Activated CD8-positive, alpha-beta T cell treated with anti-CD3 and anti-CD28 coated beads, Interleukin-2, amount 10 ng/mL, durations not matched to agents 7 days and 5 days (primary cell): ENCODE results near the gene RIC8B. TPM values are rescaled to one million over a fixed set of nuclear protein-coding genes. Genes with fewer than 3 reads are reported as not detected.

Experiments used
- ATAC-seq: fragments of 150-1000 bp; cut with Tn5 transposase; one replicate; pipeline ENCODE4 v1.10.0; 2021; ENCODE audit warnings: moderate library complexity
- CTCF ChIA-PET: fragments of 350-600 bp; sonication (Branson Sonifier 250); formaldehyde crosslinking; loops from one replicate; lab custom pipeline; 2021; ENCODE audit warnings: antibody characterized with exemption; lab: Charles Lee
- POLR2A ChIA-PET: fragments of 350-600 bp; sonication (Branson Sonifier 250); formaldehyde crosslinking; loops from one replicate; lab custom pipeline; 2021; ENCODE audit warnings: antibody characterized with exemption; lab: Charles Lee
- DNase-seq: peaks from one replicate; pipeline ENCODE4 v3.0.0-alpha.2; 2020
- H3K27ac Mint-ChIP-seq: one replicate; pipeline ENCODE4 v1.8.0; 2021; ENCODE audit warnings: mild to moderate bottlenecking, mixed read lengths
- H3K27me3 Mint-ChIP-seq: one replicate; pipeline ENCODE4 v1.8.0; 2021; ENCODE audit warnings: low read depth, mixed read lengths
- H3K36me3 Mint-ChIP-seq: one replicate; pipeline ENCODE4 v1.8.0; 2021; ENCODE audit warnings: low read depth, mixed read lengths
- H3K4me1 Mint-ChIP-seq: one replicate; pipeline ENCODE4 v1.8.0; 2021; ENCODE audit warnings: low read depth, mixed read lengths
- H3K4me3 Mint-ChIP-seq: one replicate; pipeline ENCODE4 v1.8.0; 2021; ENCODE audit warnings: mild to moderate bottlenecking, mixed read lengths
- H3K9me3 Mint-ChIP-seq: one replicate; pipeline ENCODE4 v1.8.0; 2022; ENCODE audit warnings: mixed read lengths; ENCODE audit not compliant: insufficient read depth
- total RNA-seq, 2 experiments: library from RNA; stranded (reverse); gene quantifications; one replicate each; pipeline ENCODE4 v1.2.3, GENCODE V29; 2021

Gene RIC8B
- total RNA-seq, 2 experiments from 2014 or later = 15.4 to 18.1 TPM

- Mint-ChIP-seq H3K4me1 (peaks cover 17% of the 10 kb centered on the region), H3K27me3 (no peaks in the 10 kb centered on the region), H3K9me3 (no peaks in the 10 kb centered on the region), H3K36me3 (no peaks in the 10 kb centered on the region), H3K27ac (peak overlapping the region; percentile 89), H3K4me3 (peak overlapping the region; percentile 59)
- DNase-seq = no peak
- ATAC-seq = peak; percentile 31
- POLR2A ChIA-PET = interaction anchor here (0.8 kb wide), 1 partner anchor 11 kb away, joined by 3 read pairs; no protein-coding TSS in a partner anchor
- CTCF ChIA-PET = interaction anchor here (0.8 to 1.4 kb wide), 2 partner anchors 160 to 477 kb away, joined by 3 to 4 read pairs; no protein-coding TSS in a partner anchor
Measured at GRCh38 chr12:106759526-106760183, 14.8 kb upstream of the RIC8B start.

DNA sequence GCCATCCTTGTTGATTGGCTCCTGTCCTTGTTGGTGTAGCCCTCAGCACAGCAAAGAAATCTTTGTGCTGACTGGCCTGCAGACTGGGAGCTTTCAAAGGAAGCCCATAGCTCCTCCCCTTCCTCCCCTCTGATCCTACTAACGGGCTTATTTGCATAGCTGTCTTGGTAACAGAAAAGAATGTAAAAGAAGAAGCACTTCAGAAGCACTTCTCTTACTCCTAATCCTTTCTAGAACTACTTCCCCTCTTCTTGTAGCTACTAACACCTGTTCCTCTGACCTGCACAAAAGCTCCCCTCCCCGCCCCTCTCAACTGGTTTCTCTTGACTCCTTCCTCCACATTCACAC lies 14.3 kb upstream of the RIC8B start:
- H3K9me3 Mint-ChIP-seq = no peaks in the 10 kb centered on the region
- H3K36me3 Mint-ChIP-seq = no peaks in the 10 kb centered on the region
- H3K4me1 Mint-ChIP-seq = peaks cover 17% of the 10 kb centered on the region
- CTCF ChIA-PET = interaction anchor here (0.8 to 1.4 kb wide), 2 partner anchors 159 to 477 kb away, joined by 3 to 4 read pairs; no protein-coding TSS in a partner anchor
- peak overlapping the region; percentile 59 for H3K4me3 Mint-ChIP-seq
- ATAC-seq (peak; percentile 92), DNase-seq (peak; percentile 56)
- peak overlapping the region; percentile 89 for H3K27ac Mint-ChIP-seq
- POLR2A ChIA-PET = interaction anchor here (0.8 kb wide), 1 partner anchor 11 kb away, joined by 3 read pairs; no protein-coding TSS in a partner anchor
- no peaks in the 10 kb centered on the region for H3K27me3 Mint-ChIP-seq

DNA sequence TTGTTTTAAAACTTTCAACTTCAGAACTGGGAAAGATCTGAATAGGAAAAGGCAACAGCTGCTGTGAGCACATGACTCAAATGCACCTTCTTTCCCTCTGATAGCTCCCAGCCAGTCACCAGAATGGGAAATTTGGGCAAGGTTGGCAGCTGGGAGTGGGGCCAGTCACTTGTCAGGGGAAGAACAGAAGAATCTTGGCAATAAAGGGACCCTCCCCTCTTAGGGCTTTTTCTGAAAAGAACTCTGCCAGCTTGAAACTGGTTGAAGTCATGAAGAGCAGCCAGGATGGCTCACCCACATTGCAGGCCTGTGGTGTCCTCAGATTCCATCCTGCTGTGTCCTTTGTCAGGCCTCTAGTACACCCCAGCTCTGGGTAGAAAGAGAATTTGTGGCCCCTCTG lies 10.3 kb upstream of the RIC8B start:
- DNase-seq (no peak), ATAC-seq (no peak)
- POLR2A ChIA-PET = no interaction called here
- H3K4me3 Mint-ChIP-seq = no peak overlapping the region
- CTCF ChIA-PET = interaction anchor here (1.0 to 1.8 kb wide), 2 partner anchors 9 to 12 kb away, joined by 4 to 5 read pairs; partner anchors contain the start of gene RIC8B
- peaks cover 27% of the 10 kb centered on the region for H3K4me1 Mint-ChIP-seq
- peaks cover 2% of the 10 kb centered on the region for H3K27me3 Mint-ChIP-seq
- H3K36me3 Mint-ChIP-seq = no peaks in the 10 kb centered on the region
- H3K27ac Mint-ChIP-seq = no peak overlapping the region
- H3K9me3 Mint-ChIP-seq = no peaks in the 10 kb centered on the region

DNA sequence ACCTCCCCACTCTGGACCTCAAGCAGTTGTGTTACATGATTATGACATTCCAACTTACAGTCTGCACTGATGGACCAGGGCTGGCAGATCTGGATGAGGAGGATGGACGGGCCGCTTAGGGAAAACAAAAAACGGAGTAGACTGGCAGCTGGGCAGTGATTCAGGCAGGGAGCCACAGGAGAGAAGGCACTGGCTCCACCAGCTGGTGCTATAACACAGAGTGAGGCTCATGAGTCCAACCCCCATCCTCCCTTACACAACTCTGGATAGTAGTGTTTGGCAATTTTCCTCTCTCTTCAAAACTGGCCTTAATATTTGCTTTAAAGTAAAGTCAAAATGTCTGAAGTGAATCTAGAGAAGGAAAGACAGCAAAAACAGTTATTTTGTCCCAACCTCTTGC lies 9.7 kb upstream of the RIC8B start:
- POLR2A ChIA-PET = no interaction called here
- no peak for ATAC-seq
- no peak overlapping the region for H3K27ac Mint-ChIP-seq
- H3K27me3 Mint-ChIP-seq = peaks cover 2% of the 10 kb centered on the region
- CTCF ChIA-PET = interaction anchor here (0.6 to 1.8 kb wide), 4 partner anchors 9 to 154 kb away, joined by 3 to 5 read pairs (median 4); partner anchors contain the start of gene RIC8B
- no peak for DNase-seq
- H3K4me3 Mint-ChIP-seq = no peak overlapping the region
- no peaks in the 10 kb centered on the region for H3K36me3 Mint-ChIP-seq
- no peaks in the 10 kb centered on the region for H3K9me3 Mint-ChIP-seq
- peaks cover 23% of the 10 kb centered on the region for H3K4me1 Mint-ChIP-seq

- Mint-ChIP-seq H3K4me1 (peaks cover 13% of the 10 kb centered on the region), H3K4me3 (no peak overlapping the region), H3K27me3 (peaks cover 2% of the 10 kb centered on the region), H3K36me3 (no peaks in the 10 kb centered on the region), H3K9me3 (no peaks in the 10 kb centered on the region), H3K27ac (no peak overlapping the region)
- CTCF ChIA-PET = interaction anchor here (1.0 kb wide), 1 partner anchor 10 kb away, joined by 4 read pairs; no protein-coding TSS in a partner anchor
- DNase-seq = no peak
- no peak for ATAC-seq
- POLR2A ChIA-PET = no interaction called here
Measured at GRCh38 chr12:106766393-106766826, 8.1 kb upstream of the RIC8B start.

DNA sequence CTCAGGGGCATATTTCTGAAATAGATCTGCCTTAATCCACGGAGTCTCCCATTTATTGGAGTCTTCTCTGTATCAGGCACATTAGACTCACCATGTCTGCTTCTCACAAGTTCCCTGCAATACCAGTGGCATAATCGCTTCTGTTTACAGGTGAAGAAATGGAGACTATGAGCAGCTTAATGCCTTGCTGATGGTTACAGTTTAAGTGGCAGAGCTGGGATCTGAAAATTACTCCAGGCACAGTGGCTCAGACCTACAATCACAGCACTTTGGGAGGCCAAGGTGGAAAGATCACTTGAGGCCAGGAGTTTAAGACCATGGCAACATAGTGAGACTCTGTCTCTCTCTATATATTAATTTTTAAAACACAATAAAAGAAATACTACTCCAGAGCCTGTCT lies 7.3 kb upstream of the RIC8B start:
- POLR2A ChIA-PET = no interaction called here
- ATAC-seq (no peak), DNase-seq (no peak)
- peaks cover 13% of the 10 kb centered on the region for H3K4me1 Mint-ChIP-seq
- CTCF ChIA-PET = no interaction called here
- H3K9me3 Mint-ChIP-seq = no peaks in the 10 kb centered on the region
- H3K4me3 Mint-ChIP-seq = no peak overlapping the region
- H3K27me3 Mint-ChIP-seq = peaks cover 2% of the 10 kb centered on the region
- H3K36me3 Mint-ChIP-seq = no peaks in the 10 kb centered on the region
- H3K27ac Mint-ChIP-seq = no peak overlapping the region

GRCh38 chr12:106767954-106768822 lies 6.3 kb upstream of the RIC8B start:
- H3K4me3 Mint-ChIP-seq = no peak overlapping the region
- CTCF ChIA-PET = no interaction called here
- H3K27ac Mint-ChIP-seq = no peak overlapping the region

DNA sequence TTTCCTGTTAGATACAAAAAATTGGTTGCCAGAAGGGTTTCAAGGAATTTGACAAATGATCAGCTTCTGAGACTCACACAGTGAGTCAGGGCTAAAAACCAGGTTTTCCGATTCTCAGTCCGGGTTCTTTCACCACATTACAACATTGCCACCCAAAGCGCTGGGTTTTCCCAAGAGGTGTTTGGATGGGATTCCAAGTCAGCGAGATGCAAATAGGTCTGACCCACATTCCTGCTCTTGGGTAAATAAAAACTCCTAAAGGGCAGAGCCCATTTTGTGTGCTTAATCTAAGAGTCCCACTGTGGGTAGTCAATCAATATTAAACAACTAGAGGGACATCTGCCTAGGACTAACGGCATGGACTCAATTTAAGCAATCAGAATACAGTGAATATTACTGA lies 5.4 kb upstream of the RIC8B start:
- no peak overlapping the region for H3K27ac Mint-ChIP-seq
- no peak for DNase-seq
- ChIA-PET CTCF (no interaction called here), POLR2A (no interaction called here)
- peaks cover 2% of the 10 kb centered on the region for H3K27me3 Mint-ChIP-seq
- H3K36me3 Mint-ChIP-seq = no peaks in the 10 kb centered on the region
- H3K9me3 Mint-ChIP-seq = no peaks in the 10 kb centered on the region
- H3K4me1 Mint-ChIP-seq = peaks cover 22% of the 10 kb centered on the region
- ATAC-seq = no peak
- H3K4me3 Mint-ChIP-seq = no peak overlapping the region

More at GRCh38 chr12:106767954-106768822, 6.3 kb upstream of the RIC8B start:
- ATAC-seq = no peak
- no peaks in the 10 kb centered on the region for H3K36me3 Mint-ChIP-seq
- H3K27me3 Mint-ChIP-seq = peaks cover 2% of the 10 kb centered on the region
- no peaks in the 10 kb centered on the region for H3K9me3 Mint-ChIP-seq
- POLR2A ChIA-PET = interaction anchor here (0.8 kb wide), 1 partner anchor 18 kb away, joined by 3 read pairs; no protein-coding TSS in a partner anchor
- peaks cover 13% of the 10 kb centered on the region for H3K4me1 Mint-ChIP-seq
- DNase-seq = no peak

- ChIA-PET POLR2A (no interaction called here), CTCF (no interaction called here)
- peaks cover 1% of the 10 kb centered on the region for H3K36me3 Mint-ChIP-seq
- DNase-seq (no peak), ATAC-seq (no peak)
- H3K4me3 Mint-ChIP-seq = no peak overlapping the region
- peaks cover 2% of the 10 kb centered on the region for H3K27me3 Mint-ChIP-seq
- H3K4me1 Mint-ChIP-seq = peaks cover 22% of the 10 kb centered on the region
- no peak overlapping the region for H3K27ac Mint-ChIP-seq
- H3K9me3 Mint-ChIP-seq = no peaks in the 10 kb centered on the region
Measured at GRCh38 chr12:106769546-106769945, 4.9 kb upstream of the RIC8B start.

DNA sequence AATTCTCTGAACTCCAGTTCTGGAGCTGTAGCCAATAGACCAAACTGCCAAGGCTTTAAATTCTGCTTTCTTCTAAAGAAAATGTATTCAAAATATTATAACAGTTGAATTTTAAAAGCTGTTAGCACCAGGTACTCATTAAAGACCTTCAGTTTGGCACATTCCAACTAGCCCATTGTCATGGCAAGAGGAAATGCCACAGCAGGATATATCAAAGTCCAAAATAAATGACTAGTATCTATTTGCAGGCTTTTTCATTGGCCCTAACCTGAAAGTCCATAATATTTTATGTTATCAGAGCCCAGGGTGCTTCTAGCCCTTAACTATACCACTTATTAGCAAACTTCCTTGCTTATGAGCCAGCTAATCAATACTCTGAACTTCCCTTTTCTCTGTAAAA lies 3.1 kb upstream of the RIC8B start:
- ChIA-PET POLR2A (interaction anchor here (1.2 kb wide), 2 partner anchors 18 to 184 kb away, joined by 4 read pairs; partner anchors contain the start of gene TMEM263), CTCF (interaction anchor here (1.2 to 3.6 kb wide), 3 partner anchors 10 to 15 kb away, joined by 3 to 9 read pairs (median 6); no protein-coding TSS in a partner anchor)
- Mint-ChIP-seq H3K27me3 (peaks cover 2% of the 10 kb centered on the region), H3K27ac (no peak overlapping the region), H3K36me3 (peaks cover 13% of the 10 kb centered on the region), H3K4me1 (peaks cover 32% of the 10 kb centered on the region), H3K4me3 (no peak overlapping the region), H3K9me3 (no peaks in the 10 kb centered on the region)
- no peak for DNase-seq
- ATAC-seq = no peak

DNA sequence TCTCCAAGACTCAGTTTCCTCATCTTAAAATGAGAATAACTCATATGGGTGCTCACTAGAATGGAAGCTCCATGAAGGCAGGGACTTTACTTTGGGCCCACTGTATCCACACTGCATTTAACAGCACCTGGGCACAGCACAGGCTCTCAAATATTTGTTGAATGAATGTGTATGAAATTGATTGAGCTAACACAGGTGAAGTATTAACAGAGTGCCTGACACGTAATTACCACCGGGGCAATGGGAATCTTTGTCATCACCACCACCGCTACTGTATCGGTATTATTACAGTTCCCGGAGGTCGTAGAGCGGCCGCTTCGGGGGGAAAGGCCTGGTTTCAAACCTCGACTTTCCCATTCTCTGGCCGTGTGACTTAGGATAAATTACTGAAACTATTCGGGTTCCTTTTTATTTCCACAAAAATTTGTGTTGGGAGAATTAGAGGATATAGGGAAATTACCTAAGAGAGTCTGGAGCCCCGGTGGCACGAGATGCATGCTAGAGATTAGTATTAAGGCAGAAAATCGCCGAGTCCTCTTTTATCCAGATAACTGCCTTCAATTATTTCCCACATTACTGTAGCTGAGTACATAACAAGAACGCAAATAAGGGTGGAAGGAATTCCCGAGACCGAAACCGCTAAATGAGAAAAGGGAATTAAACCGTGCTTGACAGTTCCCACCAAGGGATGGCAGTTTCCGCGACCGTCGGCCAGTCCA lies 1.0 kb upstream of the RIC8B start:
- ChIA-PET CTCF (interaction anchor here (1.0 to 3.6 kb wide), 5 partner anchors 10 to 35 kb away, joined by 3 to 9 read pairs (median 5); no protein-coding TSS in a partner anchor), POLR2A (interaction anchor here (0.6 to 0.7 kb wide), 2 partner anchors 20 to 770 kb away, joined by 3 read pairs; no protein-coding TSS in a partner anchor)
- Mint-ChIP-seq H3K27ac (peak overlapping the region; percentile 93), H3K9me3 (no peaks in the 10 kb centered on the region), H3K27me3 (no peaks in the 10 kb centered on the region), H3K4me1 (peaks cover 32% of the 10 kb centered on the region), H3K4me3 (peak overlapping the region; percentile 91), H3K36me3 (peaks cover 22% of the 10 kb centered on the region)
- ATAC-seq (peak; percentile 1), DNase-seq (no peak)
